NCI-H1048 (cell line): ENCODE data around the gene LDHAL6B.

Experiments used
- DNase-seq: peaks from one replicate; lab custom pipeline; 2025; lab: John Stamatoyannopoulos, UW

LDHAL6B gene

GRCh38 chr15:59218710-59219109 is 12.1 kb downstream of the LDHAL6B start:
- DNase-seq = no peak

GRCh38 chr15:59221511-59222505 is 15.2 kb downstream of the LDHAL6B start:
- DNase-seq = no peak

GRCh38 chr15:59222906-59223550 is 16.4 kb downstream of the LDHAL6B start:
- no peak for DNase-seq

- no peak for DNase-seq
These were observed 17.1 kb downstream of the LDHAL6B start for GRCh38 chr15:59223736-59224135.

- no peak for DNase-seq
These were observed 17.8 kb downstream of the LDHAL6B start for GRCh38 chr15:59224474-59224873.

- DNase-seq = no peak
These were observed 20.4 kb downstream of the LDHAL6B start for GRCh38 chr15:59227021-59227420.

- DNase-seq = no peak
These were observed 22.4 kb downstream of the LDHAL6B start for GRCh38 chr15:59229015-59229414.

- DNase-seq = no peak
These were observed 22.8 kb downstream of the LDHAL6B start for GRCh38 chr15:59229453-59229852.

- no peak for DNase-seq
These were observed 23.9 kb downstream of the LDHAL6B start for GRCh38 chr15:59230531-59231055.

GRCh38 chr15:59232476-59232875 is 25.8 kb downstream of the LDHAL6B start:
- no peak for DNase-seq

- DNase-seq = no peak
These were observed 29.8 kb downstream of the LDHAL6B start for GRCh38 chr15:59236394-59236793.

GRCh38 chr15:59237119-59237855 is 30.6 kb downstream of the LDHAL6B start:
- no peak for DNase-seq

GRCh38 chr15:59237924-59238331 is 31.3 kb downstream of the LDHAL6B start:
- no peak for DNase-seq

- no peak for DNase-seq
These were observed 33.4 kb downstream of the LDHAL6B start for GRCh38 chr15:59240036-59240435.

GRCh38 chr15:59242649-59243048 is 36.0 kb downstream of the LDHAL6B start:
- DNase-seq = no peak

- no peak for DNase-seq
These were observed 37.0 kb downstream of the LDHAL6B start for GRCh38 chr15:59243622-59244021.

- no peak for DNase-seq
These were observed 37.7 kb downstream of the LDHAL6B start for GRCh38 chr15:59244337-59244736.

GRCh38 chr15:59245559-59245958 is 38.9 kb downstream of the LDHAL6B start:
- DNase-seq = no peak

GRCh38 chr15:59247364-59247763 is 40.7 kb downstream of the LDHAL6B start:
- DNase-seq = no peak

GRCh38 chr15:59249816-59250215 is 43.2 kb downstream of the LDHAL6B start:
- no peak for DNase-seq

- DNase-seq = no peak
These were observed 43.6 kb downstream of the LDHAL6B start for GRCh38 chr15:59250249-59250648.
